GM19395 (cell line): ENCODE results near the gene KAT6B.
"Not testable (repeated sequence)": the region's sequence is repeated elsewhere in the genome, so short reads cannot be mapped to it uniquely, and the experiment has no call there.

Experiments
- ATAC-seq: cut with Tn5 transposase; IDR thresholded peaks from one replicate; pipeline ENCODE4 v1.9.1; 2021; ENCODE audit warnings: mild to moderate bottlenecking, moderate library complexity; ENCODE audit not compliant: unreplicated experiment

Gene KAT6B

GRCh38 chr10:75032119-75032518 lies 205.7 kb downstream of the KAT6B start:
- ATAC-seq: no peak

- ATAC-seq: no peak
Measured at GRCh38 chr10:75032813-75033212, 206.4 kb downstream of the KAT6B start.

GRCh38 chr10:75033399-75034130 lies 207.2 kb downstream of the KAT6B start:
- no peak for ATAC-seq

GRCh38 chr10:75034131-75034512 lies 207.7 kb downstream of the KAT6B start:
- no peak for ATAC-seq

GRCh38 chr10:75034714-75035258 lies 208.4 kb downstream of the KAT6B start:
- no peak for ATAC-seq

GRCh38 chr10:75035975-75036708 lies 209.7 kb downstream of the KAT6B start:
- ATAC-seq: peak; percentile 69

- ATAC-seq: no peak
Measured at GRCh38 chr10:75037171-75038153, 211.1 kb downstream of the KAT6B start.

GRCh38 chr10:75038335-75038734 lies 211.9 kb downstream of the KAT6B start:
- ATAC-seq: no peak

GRCh38 chr10:75040576-75040975 lies 214.2 kb downstream of the KAT6B start:
- ATAC-seq: no peak

- ATAC-seq: no peak
Measured at GRCh38 chr10:75042292-75042974, 216.0 kb downstream of the KAT6B start.

- ATAC-seq: no peak
Measured at GRCh38 chr10:75043256-75044131, 217.1 kb downstream of the KAT6B start.

- no peak for ATAC-seq
Measured at GRCh38 chr10:75048669-75049098, 222.3 kb downstream of the KAT6B start.

GRCh38 chr10:75049316-75050148 lies 223.1 kb downstream of the KAT6B start:
- ATAC-seq: no peak

GRCh38 chr10:75050149-75050919 lies 223.9 kb downstream of the KAT6B start:
- no peak for ATAC-seq

- ATAC-seq: no peak
Measured at GRCh38 chr10:75051308-75051707, 224.9 kb downstream of the KAT6B start.

- not testable (repeated sequence) for ATAC-seq
Measured at GRCh38 chr10:75055896-75056406, 229.6 kb downstream of the KAT6B start.

GRCh38 chr10:75057680-75058079 lies 231.3 kb downstream of the KAT6B start:
- no peak for ATAC-seq
